ENCODE results near the gene CACUL1. TPM values are rescaled to one million over a fixed set of nuclear protein-coding genes. Genes with fewer than 3 reads are reported as not detected.
"Not testable (repeated sequence)": the region's sequence is repeated elsewhere in the genome, so short reads cannot be mapped to it uniquely, and the experiment has no call there.

Gene CACUL1
- polyA plus RNA-seq, 3 donors, result 23.8 to 26.8 (median 24.6) TPM

GRCh38 chr10:118769898-118770600, 15.3 kb upstream of the CACUL1 start:
- DNase-seq (ENCODE audit: low read depth in 3 of 3, low spot score in 2 of 3), result no peak

- no peak for DNase-seq (ENCODE audit: low read depth in 3 of 3, low spot score in 2 of 3)
These were observed 13.5 kb upstream of the CACUL1 start for GRCh38 chr10:118768041-118768919.

GRCh38 chr10:118767297-118768040, 12.7 kb upstream of the CACUL1 start:
- no peak for DNase-seq (ENCODE audit: low read depth in 3 of 3, low spot score in 2 of 3)

DNA sequence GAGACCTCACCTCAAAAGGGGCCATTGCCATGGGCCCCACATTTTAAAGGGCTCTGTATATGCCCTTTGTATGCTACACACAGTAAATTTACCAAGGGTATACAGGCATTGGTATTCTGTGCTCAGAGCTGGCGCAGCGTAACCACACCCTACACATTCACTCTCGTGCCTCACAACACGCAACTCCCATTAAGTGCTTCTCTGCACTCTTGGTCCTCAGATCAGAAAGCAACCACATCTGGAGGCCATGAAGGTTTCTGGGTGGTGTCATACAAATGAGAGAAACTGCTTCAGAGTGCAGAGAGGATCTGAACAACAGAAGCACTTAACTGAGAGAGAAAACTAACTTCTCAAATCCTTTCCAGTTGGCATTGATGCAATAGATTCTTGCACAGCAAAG, 9.4 kb upstream of the CACUL1 start:
- DNase-seq (ENCODE audit: low read depth in 3 of 3, low spot score in 2 of 3), result no peak

GRCh38 chr10:118763202-118763988, 8.6 kb upstream of the CACUL1 start:
- peak in 2 of 3 donors; percentile 36 to 71 for DNase-seq (ENCODE audit: low read depth in 3 of 3, low spot score in 2 of 3)

- no peak for DNase-seq (ENCODE audit: low read depth in 3 of 3, low spot score in 2 of 3)
These were observed 5.5 kb upstream of the CACUL1 start for GRCh38 chr10:118760265-118760664.

- no peak for DNase-seq (ENCODE audit: low read depth in 3 of 3, low spot score in 2 of 3)
These were observed 3.7 kb upstream of the CACUL1 start for GRCh38 chr10:118758449-118758848.

DNA sequence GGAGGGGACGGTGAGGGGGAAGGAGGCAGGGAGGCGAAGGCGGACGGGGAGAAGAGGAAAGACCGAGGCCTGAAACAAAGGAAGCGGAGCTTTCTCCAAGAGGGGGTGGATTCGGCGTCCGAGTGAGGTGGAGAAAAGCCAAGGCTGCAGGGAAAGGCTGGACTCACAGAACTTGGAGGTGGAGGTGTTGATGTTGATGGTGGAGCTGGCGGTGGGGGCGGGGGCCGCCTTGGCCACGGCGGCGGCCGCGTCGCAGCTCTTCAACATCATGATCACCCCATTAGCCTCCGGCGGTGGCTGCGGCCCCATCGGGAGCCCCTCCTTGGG, 578 bp downstream of the CACUL1 start:
- DNase-seq (ENCODE audit: low read depth in 3 of 3, low spot score in 2 of 3), result peak in 1 of 3 donors; percentile 54

DNA sequence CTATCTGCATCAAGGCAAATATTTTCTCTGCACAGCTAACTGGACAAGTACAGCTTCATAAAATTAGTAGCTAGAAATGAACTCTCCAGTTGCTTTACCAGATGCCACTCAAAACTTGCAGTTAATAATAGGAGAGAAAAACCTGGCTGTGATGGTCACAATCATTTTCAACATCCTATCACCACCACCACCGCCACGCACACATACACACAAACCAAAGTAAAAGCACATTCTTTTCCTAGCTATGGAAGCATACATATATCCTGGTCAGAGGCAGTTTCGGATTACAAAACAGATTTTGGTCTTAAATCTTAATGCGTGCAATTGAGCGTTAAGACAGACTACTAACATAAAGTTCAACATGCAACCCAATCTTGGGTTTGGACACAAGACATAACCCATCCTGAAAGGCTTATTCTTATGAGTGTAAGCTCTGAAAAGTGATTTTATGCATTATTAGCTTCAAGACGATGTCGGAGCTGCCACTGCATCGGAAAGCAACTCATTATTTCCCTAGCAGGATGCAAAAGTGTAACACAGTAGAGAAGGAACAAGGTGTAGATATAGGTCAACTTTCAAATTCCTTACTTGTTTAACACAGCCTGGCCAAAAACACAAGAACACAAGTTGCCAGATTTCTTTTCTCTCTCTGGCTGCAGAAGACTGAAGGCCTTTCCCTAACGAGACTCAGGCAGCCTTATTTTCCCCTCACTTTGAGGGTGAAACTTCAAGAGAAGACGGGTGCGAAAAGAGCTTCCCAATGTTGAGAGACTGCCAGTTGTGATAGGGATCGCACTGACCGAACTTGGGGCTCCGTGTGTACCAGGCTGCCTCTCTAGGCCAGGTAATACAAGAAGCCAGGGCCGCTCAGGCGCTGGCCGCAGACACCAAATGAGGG, 1.2 kb downstream of the CACUL1 start:
- no peak for DNase-seq (ENCODE audit: low read depth in 3 of 3, low spot score in 2 of 3)

DNA sequence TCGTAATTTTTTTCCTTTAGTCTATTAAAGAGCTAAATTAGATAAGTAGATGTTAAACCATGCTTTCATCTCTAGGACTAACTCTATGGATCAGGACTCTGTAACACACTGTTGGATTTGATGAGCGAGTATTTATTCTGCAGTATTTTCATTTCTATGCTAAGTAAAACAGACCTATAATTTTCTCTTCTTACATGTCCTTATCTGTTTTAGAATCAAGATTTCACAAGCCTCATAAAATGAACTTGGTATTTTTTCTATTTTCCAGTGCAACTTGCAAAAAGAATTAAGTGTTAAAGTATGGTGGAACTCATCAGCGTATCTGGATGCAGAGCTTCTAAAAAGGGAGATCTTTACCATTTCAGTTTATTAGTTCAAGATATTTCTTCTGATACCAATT, 2.4 kb downstream of the CACUL1 start:
- no peak for DNase-seq (ENCODE audit: low read depth in 3 of 3, low spot score in 2 of 3)

GRCh38 chr10:118751265-118751664, 3.5 kb downstream of the CACUL1 start:
- no peak for DNase-seq (ENCODE audit: low read depth in 3 of 3, low spot score in 2 of 3)

DNA sequence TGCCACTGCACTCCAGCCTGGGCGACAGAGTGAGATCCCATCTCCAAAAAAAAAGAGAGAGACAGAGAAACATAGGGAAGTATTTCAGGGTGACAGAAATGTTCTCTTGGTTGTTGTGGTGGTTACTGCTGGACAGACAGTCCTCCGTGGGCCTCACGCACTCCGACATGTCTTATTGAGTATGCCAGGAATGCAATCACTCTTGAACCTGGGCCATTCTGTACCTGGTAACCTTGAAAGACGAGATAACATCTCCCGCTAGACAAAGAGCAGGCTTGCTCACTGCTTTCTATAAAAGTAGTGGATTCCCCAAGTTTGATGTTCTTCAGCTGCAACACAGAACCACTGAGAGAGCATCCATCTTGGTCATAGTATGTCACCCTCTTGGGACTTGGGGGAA, 6.7 kb downstream of the CACUL1 start:
- DNase-seq (ENCODE audit: low read depth in 3 of 3, low spot score in 2 of 3), result no peak

DNA sequence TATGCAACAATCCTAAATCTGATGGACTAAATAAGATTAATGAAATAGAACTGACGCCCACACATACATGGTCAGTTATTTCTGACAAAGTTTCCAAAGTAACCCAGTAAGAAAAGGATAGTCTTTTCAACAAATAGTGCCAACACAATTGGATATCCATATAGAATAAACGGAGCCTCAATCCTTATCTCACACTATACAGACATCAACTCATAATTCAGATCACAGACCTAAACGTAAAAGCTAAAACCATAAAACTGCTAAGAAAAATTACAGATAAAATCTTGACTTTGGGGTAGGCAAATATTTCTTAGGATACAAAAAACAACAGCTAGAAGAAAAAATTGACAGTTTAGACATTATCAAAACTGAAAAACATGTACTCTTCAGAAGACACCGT, 8.5 kb downstream of the CACUL1 start:
- DNase-seq (ENCODE audit: low read depth in 3 of 3, low spot score in 2 of 3), result no peak

DNA sequence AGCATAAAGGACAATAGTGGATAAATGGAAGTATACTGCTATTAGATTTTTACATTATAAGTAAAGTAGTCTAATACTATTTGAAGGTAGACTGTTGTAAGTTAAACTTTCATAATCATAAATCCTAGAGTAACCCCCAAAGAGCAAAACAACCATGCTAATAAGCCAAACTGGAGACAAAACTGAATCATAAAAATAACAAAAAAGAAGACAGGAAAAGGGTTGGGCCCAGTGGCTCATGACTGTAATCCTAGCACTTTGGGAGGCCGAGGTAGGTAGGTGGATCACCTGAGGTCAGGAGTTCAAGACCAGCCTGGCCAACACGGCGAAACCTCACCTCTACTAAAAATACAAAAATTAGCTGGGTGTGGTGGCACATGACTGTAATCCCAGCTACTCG, 9.7 kb downstream of the CACUL1 start:
- DNase-seq (ENCODE audit: low read depth in 3 of 3, low spot score in 2 of 3), result no peak

DNA sequence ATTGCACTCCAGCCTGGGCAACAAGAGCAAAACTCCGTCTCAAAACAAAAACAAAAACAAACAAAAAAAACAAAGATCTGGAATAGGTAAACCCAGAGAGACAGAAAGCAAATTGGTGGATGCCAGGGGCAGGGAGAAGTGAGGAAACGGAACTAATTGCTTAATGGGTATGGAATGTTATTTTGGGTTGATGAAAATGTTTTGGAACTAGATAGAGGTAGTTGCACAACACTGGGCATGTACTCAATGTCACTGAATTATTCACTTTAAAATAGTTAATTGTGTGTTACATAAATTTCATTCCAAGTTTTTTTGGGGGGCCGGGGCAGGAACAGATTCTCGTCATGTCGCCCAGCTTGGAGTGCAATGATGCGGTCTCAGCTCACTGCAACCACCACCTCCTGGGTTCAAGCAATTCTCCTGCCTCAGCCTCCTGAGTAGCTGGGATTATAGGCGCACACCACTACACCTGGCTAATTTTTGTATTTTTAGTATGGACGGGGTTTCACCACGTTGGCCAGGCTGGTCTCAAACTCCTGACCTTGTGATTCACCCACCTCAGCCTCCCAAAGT, 10.3 kb downstream of the CACUL1 start:
- not testable (repeated sequence) for DNase-seq (ENCODE audit: low read depth in 3 of 3, low spot score in 2 of 3)

DNA sequence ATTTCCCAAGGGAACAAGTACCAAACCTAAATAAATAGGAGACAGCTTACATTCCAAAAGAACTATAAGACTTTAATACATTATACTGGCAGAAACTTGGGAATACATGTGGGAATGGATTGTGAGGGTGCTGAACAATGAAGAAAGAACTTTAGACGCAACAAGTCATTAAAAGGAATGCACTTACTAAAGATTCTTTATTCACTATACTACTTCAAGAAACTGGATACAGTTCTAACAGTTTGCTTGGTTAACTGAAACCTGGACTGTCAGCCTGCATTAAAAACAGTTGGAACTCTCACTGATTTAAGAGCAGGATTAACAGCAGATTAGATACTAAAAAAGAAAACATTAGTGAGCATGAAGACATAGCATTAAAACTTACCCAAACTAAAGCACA, 12.0 kb downstream of the CACUL1 start:
- no peak for DNase-seq (ENCODE audit: low read depth in 3 of 3, low spot score in 2 of 3)

- no peak for DNase-seq (ENCODE audit: low read depth in 3 of 3, low spot score in 2 of 3)
These were observed 12.7 kb downstream of the CACUL1 start for GRCh38 chr10:118742032-118742431.

- DNase-seq (ENCODE audit: low read depth in 3 of 3, low spot score in 2 of 3), result no peak
These were observed 16.4 kb downstream of the CACUL1 start for GRCh38 chr10:118738406-118738805.

GRCh38 chr10:118737603-118738302, 17.0 kb downstream of the CACUL1 start:
- DNase-seq (ENCODE audit: low read depth in 3 of 3, low spot score in 2 of 3), result no peak
